Common myeloid progenitor, CD34-positive (primary cell): Measurements from ENCODE around the gene PAN3.

ENCODE experiments used
- CTCF ChIA-PET: fragments of 350-600 bp; sonication (Branson Sonifier 250); formaldehyde crosslinking; loops from one replicate; lab custom pipeline; 2021; ENCODE audit warnings: antibody characterized with exemption; lab: Charles Lee
- POLR2A ChIA-PET: fragments of 350-600 bp; sonication (Branson Sonifier 250); formaldehyde crosslinking; loops from one replicate; lab custom pipeline; 2021; ENCODE audit warnings: antibody characterized with exemption; lab: Charles Lee
- DNase-seq, 3 donors: peaks; one replicate each; pipeline versions ENCODE4 v3.0.0 to v3.0.0-alpha.2; 2013
- H3K27ac ChIP-seq, 2 experiments: 1 replicate in 1 of 2; 2 replicates in 1 of 2; pipeline ENCODE4 v1.7.0; 2013; ENCODE audit warnings: inconsistent platforms in 2 of 2, low read length in 2 of 2, mild to moderate bottlenecking in 2 of 2, low read depth in 1 of 2, moderate library complexity in 1 of 2; ENCODE audit not compliant: severe bottlenecking in 2 of 2, insufficient read depth in 1 of 2, poor library complexity in 1 of 2
- H3K27me3 ChIP-seq, 5 experiments: replicated peaks in 2 of 5; 1 replicate in 3 of 5; 2 replicates in 2 of 5; pipeline versions ENCODE4 v1.6.1 to v1.7.0; 2013; ENCODE audit warnings: low read length in 4 of 5, mild to moderate bottlenecking in 2 of 5, moderate library complexity in 2 of 5, inconsistent platforms in 1 of 5; ENCODE audit not compliant: insufficient read depth in 5 of 5, control insufficient read depth in 4 of 5
- H3K36me3 ChIP-seq, 4 experiments: 1 replicate in 2 of 4; 2 replicates in 2 of 4; pipeline versions ENCODE4 v1.6.1 to v1.7.0; 2013; ENCODE audit warnings: low read length in 3 of 4, control low read depth in 1 of 4, mild to moderate bottlenecking in 1 of 4; ENCODE audit not compliant: control insufficient read depth in 4 of 4, insufficient read depth in 4 of 4
- H3K4me1 ChIP-seq, 4 experiments: 1 replicate in 3 of 4; 2 replicates in 1 of 4; pipeline versions ENCODE4 v1.6.1 to v1.7.1; 2013; ENCODE audit warnings: low read length in 3 of 4, mild to moderate bottlenecking in 3 of 4, control low read depth in 1 of 4, inconsistent platforms in 1 of 4, moderate library complexity in 1 of 4; ENCODE audit not compliant: control insufficient read depth in 4 of 4, insufficient read depth in 4 of 4; ENCODE audit errors: control extremely low read depth in 1 of 4
- H3K4me3 ChIP-seq, 7 experiments: 1 replicate in 4 of 7; 2 replicates in 3 of 7; pipeline versions ENCODE4 v1.5.1 to v1.7.0; 2013; ENCODE audit warnings: mild to moderate bottlenecking in 7 of 7, low read length in 6 of 7, moderate library complexity in 6 of 7, inconsistent platforms in 2 of 7, low read depth in 2 of 7, control low read depth in 1 of 7; ENCODE audit not compliant: insufficient read depth in 4 of 7, control insufficient read depth in 1 of 7; ENCODE audit errors: extremely low read depth in 1 of 7
- H3K9me3 ChIP-seq, 5 experiments: 1 replicate in 4 of 5; 2 replicates in 1 of 5; pipeline versions ENCODE4 v1.6.1 to v1.7.1; 2013; ENCODE audit warnings: low read length in 4 of 5, mild to moderate bottlenecking in 2 of 5, inconsistent platforms in 1 of 5, low read depth in 1 of 5, moderate library complexity in 1 of 5; ENCODE audit not compliant: control insufficient read depth in 4 of 5, insufficient read depth in 2 of 5; ENCODE audit errors: control extremely low read depth in 1 of 5
- WGBS: methylation state at CpG from one replicate; pipeline ENCODE4 v1.1.5; 2013; ENCODE audit not compliant: insufficient coverage; 5-methylcytosine and 5-hydroxymethylcytosine counted together

PAN3 gene

GRCh38 chr13:28172947-28173346 lies 34.6 kb downstream of the PAN3 start:
- H3K27ac ChIP-seq: no peak overlapping the region
- DNase-seq: no peak
- ChIA-PET POLR2A (no interaction called here), CTCF (interaction anchor here (0.9 to 1.2 kb wide), 4 partner anchors 9 to 20 kb away, joined by 3 read pairs; no protein-coding TSS in a partner anchor)
- no peaks in the 10 kb centered on the region for H3K27me3 ChIP-seq
- WGBS: no CpG with 5 or more reads among the region's 2 CpGs
- H3K4me1 ChIP-seq: no peaks in the 10 kb centered on the region
- peaks cover 3 to 29% (median 24%) of the 10 kb centered on the region in 4 experiments for H3K36me3 ChIP-seq
- H3K4me3 ChIP-seq: no peak overlapping the region
- H3K9me3 ChIP-seq: no peaks in the 10 kb centered on the region

GRCh38 chr13:28173793-28174192 lies 35.4 kb downstream of the PAN3 start:
- Histone ChIP-seq H3K27me3 (no peaks in the 10 kb centered on the region), H3K27ac (no peak overlapping the region), H3K4me3 (no peak overlapping the region), H3K36me3 (peaks cover 6 to 36% (median 26%) of the 10 kb centered on the region in 4 experiments), H3K4me1 (no peaks in the 10 kb centered on the region), H3K9me3 (no peaks in the 10 kb centered on the region)
- CTCF ChIA-PET: interaction anchor here (0.9 to 1.2 kb wide), 2 partner anchors 10 to 15 kb away, joined by 3 read pairs; no protein-coding TSS in a partner anchor
- POLR2A ChIA-PET: no interaction called here
- DNase-seq: no peak

- ChIA-PET CTCF (interaction anchor here (1.1 kb wide), 1 partner anchor 11 kb away, joined by 3 read pairs; no protein-coding TSS in a partner anchor), POLR2A (no interaction called here)
- no peaks in the 10 kb centered on the region for H3K9me3 ChIP-seq
- no peak overlapping the region for H3K4me3 ChIP-seq
- peaks cover 6 to 36% (median 28%) of the 10 kb centered on the region in 4 experiments for H3K36me3 ChIP-seq
- no peaks in the 10 kb centered on the region for H3K4me1 ChIP-seq
- H3K27me3 ChIP-seq: no peaks in the 10 kb centered on the region
- DNase-seq: no peak
- H3K27ac ChIP-seq: no peak overlapping the region
Measured at GRCh38 chr13:28177327-28177726, 39.0 kb downstream of the PAN3 start.

GRCh38 chr13:28177877-28178276 lies 39.5 kb downstream of the PAN3 start:
- WGBS: 60% methylated on average over 1 of the region's 1 CpG
- Histone ChIP-seq H3K27me3 (no peaks in the 10 kb centered on the region), H3K4me1 (no peaks in the 10 kb centered on the region), H3K9me3 (no peaks in the 10 kb centered on the region), H3K36me3 (peaks cover 6 to 36% (median 28%) of the 10 kb centered on the region in 4 experiments), H3K4me3 (no peak overlapping the region), H3K27ac (no peak overlapping the region)
- ChIA-PET CTCF (interaction anchor here (1.1 kb wide), 1 partner anchor 10 kb away, joined by 3 read pairs; no protein-coding TSS in a partner anchor), POLR2A (no interaction called here)
- no peak for DNase-seq

GRCh38 chr13:28179974-28180373 lies 41.6 kb downstream of the PAN3 start:
- DNase-seq: no peak
- no peaks in the 10 kb centered on the region for H3K9me3 ChIP-seq
- peaks cover 0 to 9% (median 0%) of the 10 kb centered on the region in 4 experiments for H3K4me1 ChIP-seq
- H3K36me3 ChIP-seq: peaks cover 8 to 34% (median 28%) of the 10 kb centered on the region in 4 experiments
- ChIA-PET POLR2A (interaction anchor here (1.2 kb wide), 1 partner anchor 9 kb away, joined by 5 read pairs; no protein-coding TSS in a partner anchor), CTCF (interaction anchor here (0.7 kb wide), 1 partner anchor 134 kb away, joined by 7 read pairs; no protein-coding TSS in a partner anchor)
- H3K4me3 ChIP-seq: no peak overlapping the region
- H3K27me3 ChIP-seq: no peaks in the 10 kb centered on the region
- H3K27ac ChIP-seq: no peak overlapping the region

- ChIA-PET POLR2A (no interaction called here), CTCF (interaction anchor here (0.6 kb wide), 1 partner anchor 121 kb away, joined by 3 read pairs; no protein-coding TSS in a partner anchor)
- Histone ChIP-seq H3K9me3 (no peaks in the 10 kb centered on the region), H3K4me1 (peaks cover 0 to 13% (median 0%) of the 10 kb centered on the region in 4 experiments), H3K27ac (no peak overlapping the region), H3K27me3 (no peaks in the 10 kb centered on the region), H3K4me3 (no peak overlapping the region), H3K36me3 (peaks cover 5 to 27% (median 25%) of the 10 kb centered on the region in 4 experiments)
- WGBS: no CpG with 5 or more reads among the region's 2 CpGs
- DNase-seq: no peak
Measured at GRCh38 chr13:28181413-28181812, 43.1 kb downstream of the PAN3 start.

- WGBS: no CpG with 5 or more reads among the region's 2 CpGs
- Histone ChIP-seq H3K9me3 (no peaks in the 10 kb centered on the region), H3K27me3 (no peaks in the 10 kb centered on the region), H3K36me3 (peaks cover 11 to 23% (median 19%) of the 10 kb centered on the region in 4 experiments), H3K27ac (no peak overlapping the region), H3K4me3 (no peak overlapping the region), H3K4me1 (peaks cover 0 to 13% (median 0%) of the 10 kb centered on the region in 4 experiments)
- CTCF ChIA-PET: interaction anchor here (1.2 kb wide), 1 partner anchor 9 kb away, joined by 3 read pairs; no protein-coding TSS in a partner anchor
- DNase-seq: no peak
- POLR2A ChIA-PET: no interaction called here
Measured at GRCh38 chr13:28185256-28185655, 46.9 kb downstream of the PAN3 start.
